ENCODE measurements around the gene ANKS3. TPM values are rescaled to one million over a fixed set of nuclear protein-coding genes. Genes with fewer than 3 reads are reported as not detected.

Gene ANKS3
- polyA plus RNA-seq, 3 donors = 0.59 to 13.7 (median 0.95) TPM

GRCh38 chr16:4706871-4707270, 27.2 kb downstream of the ANKS3 start:
- no peak overlapping the region for H3K9ac ChIP-seq (ENCODE audit: insufficient read depth, low read length, poor library complexity, severe bottlenecking)
- peaks cover 38 to 59% of the 10 kb centered on the region in 2 donors for H3K36me3 ChIP-seq (replicated peaks in 1 of 2; ENCODE audit: control insufficient read depth in 1 of 2, insufficient read depth in 2 of 2, low read length in 2 of 2)
- no peak overlapping the region for H2AFZ ChIP-seq (ENCODE audit: insufficient read depth, low read depth, low read length, poor library complexity, severe bottlenecking)
- no peaks in the 10 kb centered on the region for H3K79me2 ChIP-seq (ENCODE audit: insufficient read depth, low read length)
- H3K4me1 ChIP-seq (ENCODE audit: control insufficient read depth in 1 of 2, insufficient read depth in 2 of 2, low read length in 2 of 2) = no peaks in the 10 kb centered on the region
- no peaks in the 10 kb centered on the region for H3K27me3 ChIP-seq (ENCODE audit: control insufficient read depth in 2 of 2, insufficient read depth in 2 of 2, low read length in 2 of 2)
- no peaks in the 10 kb centered on the region for H4K20me1 ChIP-seq (ENCODE audit: insufficient read depth, low read length)
- no peak overlapping the region for H3K27ac ChIP-seq (ENCODE audit: low read depth in 1 of 2, low read length in 2 of 2)
- no peak for TF ChIP-seq CTCF (IDR thresholded peaks at IDR 0.05)
- no peak overlapping the region for H3K4me3 Mint-ChIP-seq
- H3K4me2 ChIP-seq (replicated peaks; ENCODE audit: extremely low read depth, low read length, poor library complexity, severe bottlenecking) = no peak overlapping the region
- no peaks in the 10 kb centered on the region for H3K9me3 ChIP-seq (replicated peaks in 1 of 2; ENCODE audit: control insufficient read depth in 1 of 2, insufficient read depth in 1 of 2, low read length in 2 of 2)
- no peaks in the 10 kb centered on the region for H3K4me1 Mint-ChIP-seq
- no peak for DNase-seq
- peaks cover 0 to 2% (median 0%) of the 10 kb centered on the region in 3 donors for H3K27me3 Mint-ChIP-seq (ENCODE audit: low read depth in 3 of 3)
- WGBS (ENCODE audit: insufficient coverage) = 93% methylated on average over 4 of the region's 7 CpGs
- peaks cover 35 to 80% of the 10 kb centered on the region in 2 donors for H3K36me3 Mint-ChIP-seq
- no peak overlapping the region for H3K27ac Mint-ChIP-seq
- no peaks in the 10 kb centered on the region for H3K9me3 Mint-ChIP-seq
- no peak overlapping the region for H3K4me3 ChIP-seq (replicated peaks in 1 of 3; ENCODE audit: low read depth in 2 of 3, low read length in 3 of 3)
- intact Hi-C loops (cut with micrococcal nuclease) = no loop called here

GRCh38 chr16:4704913-4705312, 29.2 kb downstream of the ANKS3 start:
- no peak for DNase-seq
- Mint-ChIP-seq H3K4me3 (no peak overlapping the region), H3K9me3 (no peaks in the 10 kb centered on the region), H3K27ac (no peak overlapping the region), H3K4me1 (no peaks in the 10 kb centered on the region), H3K27me3 (ENCODE audit: low read depth in 3 of 3) (peaks cover 0 to 2% (median 0%) of the 10 kb centered on the region in 3 donors), H3K36me3 (peaks cover 42 to 84% of the 10 kb centered on the region in 2 donors)
- Histone ChIP-seq H4K20me1 (ENCODE audit: insufficient read depth, low read length) (no peaks in the 10 kb centered on the region), H3K9ac (ENCODE audit: insufficient read depth, low read length, poor library complexity, severe bottlenecking) (no peak overlapping the region), H2AFZ (ENCODE audit: insufficient read depth, low read depth, low read length, poor library complexity, severe bottlenecking) (no peak overlapping the region), H3K4me3 (replicated peaks in 1 of 3; ENCODE audit: low read depth in 2 of 3, low read length in 3 of 3) (no peak overlapping the region), H3K9me3 (replicated peaks in 1 of 2; ENCODE audit: control insufficient read depth in 1 of 2, insufficient read depth in 1 of 2, low read length in 2 of 2) (no peaks in the 10 kb centered on the region), H3K79me2 (ENCODE audit: insufficient read depth, low read length) (no peaks in the 10 kb centered on the region), H3K27ac (ENCODE audit: low read depth in 1 of 2, low read length in 2 of 2) (no peak overlapping the region), H3K27me3 (ENCODE audit: control insufficient read depth in 2 of 2, insufficient read depth in 2 of 2, low read length in 2 of 2) (no peaks in the 10 kb centered on the region), H3K4me2 (replicated peaks; ENCODE audit: extremely low read depth, low read length, poor library complexity, severe bottlenecking) (no peak overlapping the region), H3K4me1 (ENCODE audit: control insufficient read depth in 1 of 2, insufficient read depth in 2 of 2, low read length in 2 of 2) (no peaks in the 10 kb centered on the region), H3K36me3 (replicated peaks in 1 of 2; ENCODE audit: control insufficient read depth in 1 of 2, insufficient read depth in 2 of 2, low read length in 2 of 2) (peaks cover 37 to 68% of the 10 kb centered on the region in 2 donors)
- over 99% methylated on average over 14 of the region's 14 CpGs for whole genome bisulfite sequencing (ENCODE audit: insufficient coverage)
- no peak for TF ChIP-seq CTCF (IDR thresholded peaks at IDR 0.05)
- intact Hi-C loops (cut with micrococcal nuclease) = no loop called here
